Measurements from ENCODE around the gene PTPRN2.

The PTPRN2 gene

GRCh38 chr7:157719705-157720655 lies 867.6 kb downstream of the PTPRN2 start:
- no peak for DNase-seq (ENCODE audit: low read depth, low spot score)

GRCh38 chr7:157719008-157719682 lies 868.5 kb downstream of the PTPRN2 start:
- no peak for DNase-seq (ENCODE audit: low read depth, low spot score)

GRCh38 chr7:157718303-157719007 lies 869.2 kb downstream of the PTPRN2 start:
- no peak for DNase-seq (ENCODE audit: low read depth, low spot score)

DNA sequence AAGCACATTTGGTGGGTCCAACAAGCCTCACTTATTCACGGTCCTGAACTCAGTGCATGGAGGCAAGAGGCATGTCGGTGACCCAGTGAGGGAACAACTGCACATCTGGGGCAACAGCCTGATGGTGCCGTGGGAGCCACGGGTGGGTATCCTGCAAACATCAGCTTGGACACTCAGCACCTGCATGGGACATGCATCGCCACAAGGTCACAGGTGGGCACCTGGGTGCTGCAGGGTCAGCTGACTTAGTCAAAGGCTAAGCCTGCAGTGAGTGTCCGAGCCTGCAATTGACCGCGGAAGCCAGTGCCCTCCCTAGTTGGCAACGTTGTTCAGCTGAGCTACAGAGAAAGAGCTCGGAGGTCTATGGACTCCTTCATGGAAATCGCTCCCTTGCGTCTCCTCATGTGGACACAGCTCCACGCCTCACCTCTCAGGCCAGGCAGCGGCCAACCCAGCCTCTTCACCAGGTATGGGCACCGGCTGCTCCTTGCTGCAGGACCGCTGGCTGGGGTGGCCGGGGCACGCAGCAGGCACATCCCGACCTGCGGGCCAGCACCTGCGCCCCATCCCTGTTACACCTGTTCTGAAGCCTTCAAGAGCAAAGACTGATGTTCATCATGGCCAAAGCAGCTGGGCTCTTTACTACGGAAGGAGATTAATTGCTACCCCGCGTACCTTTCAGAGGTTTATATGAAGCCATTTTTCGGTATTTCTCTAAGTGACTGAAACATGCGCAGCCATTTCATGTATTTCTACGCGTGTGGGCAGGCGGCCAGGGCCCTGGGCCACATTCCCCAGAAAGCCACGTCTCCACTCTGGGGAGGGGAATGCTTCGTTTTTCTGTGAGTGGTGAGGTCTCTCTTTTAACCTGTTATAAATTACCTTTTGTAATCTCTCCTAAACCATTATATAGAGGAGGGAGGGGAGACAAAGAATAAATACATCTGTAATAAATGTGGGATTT lies 870.1 kb downstream of the PTPRN2 start:
- DNase-seq (ENCODE audit: low read depth, low spot score), result no peak

DNA sequence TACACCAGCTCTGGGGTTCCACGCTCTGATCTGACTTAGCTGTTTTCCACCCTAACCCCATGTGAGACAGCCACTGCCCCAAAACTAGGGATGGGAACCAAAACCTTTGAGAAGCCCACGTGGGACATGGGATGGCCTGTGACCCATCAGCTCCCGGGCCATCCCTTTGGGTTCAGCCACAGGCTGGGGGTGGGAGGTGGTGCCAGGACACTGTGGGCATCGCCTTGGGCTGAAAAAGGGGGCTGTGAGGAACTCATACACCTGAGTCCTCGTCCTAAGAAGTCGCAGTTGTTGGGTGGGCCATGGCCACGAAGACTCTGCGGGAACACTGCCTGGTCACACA lies 871.7 kb downstream of the PTPRN2 start:
- DNase-seq (ENCODE audit: low read depth, low spot score), result no peak

- no peak for DNase-seq (ENCODE audit: low read depth, low spot score)
Measured at GRCh38 chr7:157715071-157715937, 872.3 kb downstream of the PTPRN2 start.

DNA sequence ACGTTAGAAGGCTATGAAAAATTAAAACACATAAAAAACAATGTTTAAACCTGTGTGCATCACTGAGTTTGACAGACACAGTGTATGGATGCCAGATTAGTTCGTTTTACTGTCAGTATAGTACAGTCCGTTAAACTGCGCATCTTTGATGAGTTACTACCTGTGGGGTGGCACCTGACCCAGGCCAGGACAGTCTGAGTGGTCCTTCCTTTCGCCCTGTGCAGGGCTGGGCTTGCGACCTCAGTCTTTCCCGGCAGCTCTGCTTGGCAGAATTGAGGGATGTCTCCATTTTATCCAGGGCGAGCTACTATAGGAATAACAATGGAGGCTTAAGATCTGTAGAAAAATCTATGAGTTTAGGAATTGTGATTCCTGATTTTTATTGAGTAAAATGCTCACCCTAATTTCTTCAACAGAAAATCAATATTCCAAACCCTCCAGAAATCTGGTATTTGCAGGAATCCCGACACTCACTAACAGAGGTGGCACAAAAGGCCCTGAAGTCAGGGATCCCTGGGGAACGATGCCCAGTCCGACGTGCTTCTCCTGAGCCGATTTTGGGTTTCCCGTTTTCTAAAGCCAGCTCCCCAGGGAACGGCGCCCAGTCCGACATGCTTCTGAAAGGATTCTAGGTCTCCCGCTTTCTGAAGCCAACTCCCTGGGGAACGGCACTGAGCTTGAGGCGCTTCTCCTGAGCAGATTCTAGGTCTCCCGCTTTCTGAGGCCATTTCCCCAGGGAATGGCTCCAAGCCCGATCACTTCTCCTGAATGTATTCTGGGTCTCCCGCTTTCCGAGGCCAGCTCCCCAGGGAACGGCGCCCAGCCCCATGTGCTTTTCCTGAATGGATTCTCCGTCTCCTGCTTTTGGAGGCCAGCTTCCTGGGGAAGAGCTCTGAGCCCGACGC lies 873.2 kb downstream of the PTPRN2 start:
- no peak for DNase-seq (ENCODE audit: low read depth, low spot score)

- DNase-seq (ENCODE audit: low read depth, low spot score), result no peak
Measured at GRCh38 chr7:157713591-157713990, 874.0 kb downstream of the PTPRN2 start.

DNA sequence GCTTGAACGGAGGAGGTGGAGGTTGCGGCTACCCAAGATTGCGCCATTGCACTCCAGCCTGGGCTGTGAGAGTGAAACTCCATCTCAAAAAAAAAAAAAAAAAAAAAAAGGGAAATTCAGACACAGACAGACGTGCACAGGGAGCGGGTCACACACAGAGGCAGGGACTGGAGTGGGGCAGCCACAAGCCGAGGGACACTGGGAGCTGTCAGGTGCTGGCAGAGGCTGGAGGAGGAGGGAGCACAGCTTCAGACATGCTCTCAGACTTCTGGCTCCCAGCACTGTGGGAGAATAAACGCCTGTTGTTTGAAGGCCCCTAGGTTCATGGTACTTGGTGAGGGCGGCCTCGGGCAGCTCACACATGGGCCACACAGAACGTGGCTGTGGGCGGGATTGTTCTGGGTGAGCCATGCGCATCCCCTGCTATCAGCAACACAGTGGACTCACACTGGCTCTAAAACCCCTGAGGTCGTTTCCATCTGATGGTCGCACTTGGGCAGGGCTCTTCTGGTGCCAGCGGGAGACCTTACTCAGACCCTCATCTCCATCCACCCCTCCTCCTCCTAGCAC lies 874.9 kb downstream of the PTPRN2 start:
- no peak for DNase-seq (ENCODE audit: low read depth, low spot score)

DNA sequence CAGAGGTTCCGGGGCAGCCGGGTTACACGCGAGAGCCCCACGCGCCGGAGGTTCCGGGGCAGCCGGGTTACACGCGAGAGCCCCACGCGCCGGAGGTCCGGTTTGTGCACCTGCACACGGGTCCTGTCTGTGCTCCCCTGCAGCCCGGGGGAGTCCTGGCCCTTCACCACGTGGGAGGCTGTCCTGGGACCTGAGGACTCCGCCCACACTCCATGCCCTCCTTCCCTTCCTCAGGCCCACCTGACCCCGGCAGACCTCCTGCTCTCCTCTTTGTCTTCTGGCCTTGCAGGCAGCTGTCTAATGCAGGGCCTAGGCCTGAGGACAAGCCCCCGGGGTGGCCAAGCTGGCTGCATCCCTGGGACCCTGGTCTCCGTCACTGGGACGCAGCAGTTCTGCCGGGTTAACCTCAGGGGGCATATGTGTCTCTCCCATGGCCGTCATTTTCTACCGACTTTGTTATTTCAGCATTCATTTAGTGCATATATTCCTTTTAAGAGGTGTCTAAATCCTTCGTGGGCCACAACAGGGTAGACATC lies 876.2 kb downstream of the PTPRN2 start:
- DNase-seq (ENCODE audit: low read depth, low spot score), result no peak

DNA sequence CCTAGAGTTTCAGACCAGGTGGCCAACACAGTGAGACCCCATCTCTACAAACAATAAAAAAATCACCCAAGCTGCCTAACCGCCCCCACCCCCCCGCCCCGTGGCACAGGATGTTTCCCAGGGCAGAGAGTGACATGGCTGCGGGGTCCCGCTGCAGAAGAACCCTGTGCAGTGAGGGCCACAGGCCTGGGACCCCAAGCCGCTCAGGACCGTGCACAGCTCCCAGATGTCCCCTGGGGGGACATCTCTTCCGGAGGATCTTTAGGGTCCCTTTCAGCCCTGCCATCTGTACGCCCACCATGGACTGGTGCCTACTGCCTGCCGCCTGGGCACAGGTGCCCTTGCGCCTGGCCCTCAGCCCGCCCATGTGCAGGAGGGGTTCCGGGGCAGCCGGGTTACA lies 877.2 kb downstream of the PTPRN2 start:
- no peak for DNase-seq (ENCODE audit: low read depth, low spot score)

GRCh38 chr7:157709531-157710251 lies 877.9 kb downstream of the PTPRN2 start:
- no peak for DNase-seq (ENCODE audit: low read depth, low spot score)

DNA sequence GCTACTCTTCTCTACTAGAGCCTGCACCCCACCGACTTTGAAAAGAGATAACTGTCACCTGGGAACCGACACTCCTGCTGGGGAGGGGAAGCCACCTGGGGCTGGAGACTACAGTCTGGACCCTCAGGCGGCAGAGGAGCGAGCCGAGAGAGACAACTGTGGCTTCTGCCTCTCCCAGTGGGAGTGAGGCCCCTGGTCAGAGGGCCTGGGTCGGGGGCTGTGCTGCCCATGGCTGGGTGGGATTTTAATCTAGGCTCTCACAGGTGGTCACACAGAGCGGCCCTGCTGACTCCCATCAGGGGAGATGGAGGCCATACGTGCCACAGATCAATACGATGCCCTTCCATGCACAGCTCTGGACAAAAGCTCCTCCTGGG lies 878.7 kb downstream of the PTPRN2 start:
- no peak for DNase-seq (ENCODE audit: low read depth, low spot score)

DNA sequence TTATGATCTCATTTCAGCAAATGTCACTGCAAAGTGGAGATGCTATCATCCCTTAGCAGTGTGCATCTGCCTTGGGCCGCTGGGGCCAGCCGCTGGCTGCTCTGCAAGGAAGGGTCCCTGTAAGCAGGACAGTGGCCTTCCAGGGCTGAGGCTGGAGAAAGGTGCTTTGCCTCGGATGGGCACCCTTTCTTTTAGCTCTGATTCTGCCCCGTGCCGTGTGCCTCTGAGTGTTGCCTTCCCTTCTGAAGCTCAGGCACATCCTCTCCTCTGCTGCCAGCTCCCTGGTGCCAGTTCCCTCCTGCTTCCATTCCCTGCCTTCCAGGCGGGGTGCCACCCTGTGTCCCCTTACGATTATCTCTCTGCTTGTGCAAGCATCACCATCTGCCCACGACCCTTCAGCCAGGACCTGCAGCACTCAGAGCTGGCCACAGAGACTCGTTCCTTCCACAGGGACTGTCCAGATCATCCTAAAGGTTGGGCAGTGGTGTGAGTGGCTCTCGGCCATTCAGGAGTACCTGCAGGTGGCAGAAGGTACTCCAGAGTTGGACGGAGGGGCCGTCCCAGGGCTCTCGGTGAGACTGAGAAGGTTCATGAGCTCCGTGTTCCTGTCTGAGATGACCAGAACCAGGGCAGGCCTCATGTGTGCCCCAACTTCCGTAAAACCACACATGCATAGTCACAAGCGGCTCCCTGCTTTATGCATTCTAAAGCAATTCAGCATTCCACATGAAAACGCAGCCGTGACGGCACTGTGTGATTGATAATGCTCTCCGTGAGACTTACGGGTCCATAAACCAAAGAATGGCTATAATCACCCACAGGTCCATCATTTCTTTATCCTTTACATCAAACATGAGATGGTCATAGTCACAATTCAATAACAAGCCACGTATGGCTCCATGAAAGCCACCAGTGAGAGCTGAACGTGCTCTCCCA lies 879.4 kb downstream of the PTPRN2 start:
- DNase-seq (ENCODE audit: low read depth, low spot score), result no peak

GRCh38 chr7:157704365-157704764 lies 883.3 kb downstream of the PTPRN2 start:
- no peak for DNase-seq (ENCODE audit: low read depth, low spot score)

- DNase-seq (ENCODE audit: low read depth, low spot score), result no peak
Measured at GRCh38 chr7:157703534-157704195, 884.0 kb downstream of the PTPRN2 start.

Data from smooth muscle cell of the brain vasculature (primary cell).